Neural progenitor cell (in vitro differentiated cells): ENCODE results near the gene ST3GAL4. TPM values are rescaled to one million over a fixed set of nuclear protein-coding genes. Genes with fewer than 3 reads are reported as not detected.
A peak's percentile ranks its signal among the peaks of the same experiment; 100 is the strongest.
"Not testable (repeated sequence)": the region's sequence is repeated elsewhere in the genome, so short reads cannot be mapped to it uniquely, and the experiment has no call there.

ENCODE experiments used
- DNase-seq: peaks from one replicate; pipeline ENCODE4 v3.0.0-alpha.2; 2016; ENCODE audit warnings: low spot score
- H2AFZ ChIP-seq: fragments of 200-600 bp; sonication (generic); replicated peaks from 2 replicates; pipeline ENCODE4 v1.6.1; 2016; ENCODE audit warnings: antibody characterized with exemption
- H3F3A ChIP-seq: fragments of 200-600 bp; sonication (generic); 2 replicates; pipeline ENCODE4 v1.6.1; 2016; ENCODE audit warnings: antibody characterized with exemption, low read depth
- H3K27ac ChIP-seq: fragments of 200-600 bp; sonication (generic); 2 replicates; pipeline ENCODE4 v1.5.1; 2016; ENCODE audit warnings: mild to moderate bottlenecking
- H3K27me3 ChIP-seq: fragments of 200-600 bp; sonication (generic); 2 replicates; pipeline ENCODE4 v1.6.1; 2016; ENCODE audit warnings: mild to moderate bottlenecking, moderate library complexity
- H3K36me3 ChIP-seq: fragments of 200-600 bp; sonication (generic); 2 replicates; pipeline ENCODE4 v1.5.1; 2016
- H3K4me1 ChIP-seq: fragments of 200-600 bp; sonication (generic); 2 replicates; pipeline ENCODE4 v1.6.1; 2016; ENCODE audit warnings: mixed run types
- H3K4me2 ChIP-seq: fragments of 200-600 bp; sonication (generic); 2 replicates; pipeline ENCODE4 v1.6.1; 2016
- H3K4me3 ChIP-seq: fragments of 200-600 bp; sonication (generic); 2 replicates; pipeline ENCODE4 v1.5.1; 2016
- H3K79me2 ChIP-seq: fragments of 200-600 bp; sonication (generic); 2 replicates; pipeline ENCODE4 v1.6.1; 2016; ENCODE audit warnings: low read depth
- H3K9ac ChIP-seq: fragments of 200-600 bp; sonication (generic); 2 replicates; pipeline ENCODE4 v1.6.1; 2016
- H3K9me3 ChIP-seq: fragments of 200-600 bp; sonication (generic); 2 replicates; pipeline ENCODE4 v1.5.1; 2016; ENCODE audit warnings: low read depth
- H4K20me1 ChIP-seq: fragments of 200-600 bp; sonication (generic); 2 replicates; pipeline ENCODE4 v1.6.1; 2016; ENCODE audit warnings: low read depth
- H3K27ac Mint-ChIP-seq: 3 replicates; pipeline ENCODE4 v1.8.0; 2021; ENCODE audit warnings: mixed read lengths
- H3K27me3 Mint-ChIP-seq: 2 replicates; pipeline ENCODE4 v1.8.0; 2022; ENCODE audit warnings: low read depth, mild to moderate bottlenecking, inconsistent platforms, moderate library complexity, mixed read lengths; ENCODE audit not compliant: insufficient read depth
- H3K36me3 Mint-ChIP-seq: 3 replicates; pipeline ENCODE4 v1.8.0; 2021; ENCODE audit warnings: mixed read lengths
- H3K4me1 Mint-ChIP-seq: 3 replicates; pipeline ENCODE4 v1.8.0; 2021; ENCODE audit warnings: mixed read lengths
- H3K4me3 Mint-ChIP-seq: 3 replicates; pipeline ENCODE4 v1.8.0; 2021; ENCODE audit warnings: mild to moderate bottlenecking, moderate library complexity, mixed read lengths
- H3K9me3 Mint-ChIP-seq: 3 replicates; pipeline ENCODE4 v1.8.0; 2020; ENCODE audit warnings: mixed read lengths
- EZH2 ChIP-seq: fragments of 200-600 bp; sonication (generic); IDR thresholded peaks from 2 replicates; pipeline ENCODE4 v1.6.1; 2017; ENCODE audit warnings: antibody characterized with exemption, mild to moderate bottlenecking, moderate library complexity
- EZH2phosphoT487 ChIP-seq: fragments of 200-600 bp; sonication (generic); IDR thresholded peaks from 2 replicates; pipeline ENCODE4 v1.6.1; 2017; ENCODE audit warnings: antibody characterized with exemption
- total RNA-seq: library from RNA; depleted of rRNA; stranded (reverse); fragments of >200 nt; gene quantifications from 2 replicates; pipeline ENCODE4 v1.2.3, GENCODE V29; 2015; ENCODE audit warnings: low replicate concordance
- TF ChIP-seq, protein P1 (sequence below): fragments of 200-600 bp; sonication (generic); IDR thresholded peaks from 2 replicates; pipeline ENCODE4 v1.5.1; 2017; ENCODE audit warnings: antibody characterized with exemption, mild to moderate bottlenecking

Gene ST3GAL4
- total RNA-seq, 1 donor from 2014 or later: 13.0 TPM

DNA sequence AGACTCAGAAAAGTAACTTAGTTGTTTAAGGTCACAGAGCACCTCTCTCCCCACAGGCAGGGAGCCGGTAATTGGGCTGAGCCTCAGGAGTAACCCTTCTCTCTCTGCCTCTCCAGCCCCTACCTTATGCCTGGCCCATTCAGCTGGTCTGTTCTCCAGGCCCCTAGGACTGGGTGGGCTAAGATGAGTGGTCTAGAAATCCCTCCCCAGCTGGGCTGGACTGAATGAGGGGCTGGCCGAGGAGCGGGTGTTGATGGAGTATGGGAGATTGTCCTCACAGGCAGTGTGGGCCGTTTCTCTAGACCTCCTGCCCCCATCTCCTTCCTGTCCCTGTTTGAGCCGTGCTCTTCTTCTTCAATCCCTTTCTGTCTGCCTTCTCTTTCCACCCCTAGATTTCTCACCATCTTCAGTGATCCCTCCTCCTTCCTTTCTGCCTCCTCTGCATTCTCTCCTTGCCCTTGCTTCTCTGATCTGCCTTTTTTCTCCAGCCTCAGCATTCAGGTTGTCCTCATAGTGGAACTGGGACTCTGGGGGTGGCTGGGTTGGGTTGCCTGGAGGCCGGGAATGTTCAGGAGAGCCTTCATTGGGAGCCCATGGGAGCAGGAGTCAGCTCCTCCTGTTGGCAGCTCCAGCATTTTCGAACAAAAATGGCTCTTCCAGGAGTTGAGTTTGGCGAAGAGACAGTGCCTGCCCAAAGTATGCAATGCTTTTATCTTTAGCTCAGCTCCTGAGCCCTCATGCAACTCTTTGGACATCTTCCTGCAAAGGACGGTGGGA is 7.6 kb downstream of the ST3GAL4 start:
- peak overlapping the region; percentile 65 for H3K4me2 ChIP-seq
- Mint-ChIP-seq H3K27ac (peak overlapping the region; percentile 2), H3K9me3 (no peaks in the 10 kb centered on the region), H3K4me1 (peaks cover 34% of the 10 kb centered on the region), H3K27me3 (peaks cover 6% of the 10 kb centered on the region), H3K4me3 (no peak overlapping the region), H3K36me3 (no peaks in the 10 kb centered on the region)
- H3F3A ChIP-seq: no peaks in the 10 kb centered on the region
- TF ChIP-seq EZH2phosphoT487: no peak
- TF ChIP-seq EZH2: no peak
- TF ChIP-seq, protein P1, sequence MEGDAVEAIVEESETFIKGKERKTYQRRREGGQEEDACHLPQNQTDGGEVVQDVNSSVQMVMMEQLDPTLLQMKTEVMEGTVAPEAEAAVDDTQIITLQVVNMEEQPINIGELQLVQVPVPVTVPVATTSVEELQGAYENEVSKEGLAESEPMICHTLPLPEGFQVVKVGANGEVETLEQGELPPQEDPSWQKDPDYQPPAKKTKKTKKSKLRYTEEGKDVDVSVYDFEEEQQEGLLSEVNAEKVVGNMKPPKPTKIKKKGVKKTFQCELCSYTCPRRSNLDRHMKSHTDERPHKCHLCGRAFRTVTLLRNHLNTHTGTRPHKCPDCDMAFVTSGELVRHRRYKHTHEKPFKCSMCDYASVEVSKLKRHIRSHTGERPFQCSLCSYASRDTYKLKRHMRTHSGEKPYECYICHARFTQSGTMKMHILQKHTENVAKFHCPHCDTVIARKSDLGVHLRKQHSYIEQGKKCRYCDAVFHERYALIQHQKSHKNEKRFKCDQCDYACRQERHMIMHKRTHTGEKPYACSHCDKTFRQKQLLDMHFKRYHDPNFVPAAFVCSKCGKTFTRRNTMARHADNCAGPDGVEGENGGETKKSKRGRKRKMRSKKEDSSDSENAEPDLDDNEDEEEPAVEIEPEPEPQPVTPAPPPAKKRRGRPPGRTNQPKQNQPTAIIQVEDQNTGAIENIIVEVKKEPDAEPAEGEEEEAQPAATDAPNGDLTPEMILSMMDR: no peak
- peaks cover 16% of the 10 kb centered on the region for H4K20me1 ChIP-seq
- no peak overlapping the region for H3K4me3 ChIP-seq
- DNase-seq: no peak
- H3K9me3 ChIP-seq: no peaks in the 10 kb centered on the region
- H3K4me1 ChIP-seq: peaks cover 26% of the 10 kb centered on the region
- H3K36me3 ChIP-seq: no peaks in the 10 kb centered on the region
- no peaks in the 10 kb centered on the region for H3K27me3 ChIP-seq
- no peak overlapping the region for H3K27ac ChIP-seq
- H3K9ac ChIP-seq: no peak overlapping the region
- no peak overlapping the region for H2AFZ ChIP-seq
- H3K79me2 ChIP-seq: no peaks in the 10 kb centered on the region

DNA sequence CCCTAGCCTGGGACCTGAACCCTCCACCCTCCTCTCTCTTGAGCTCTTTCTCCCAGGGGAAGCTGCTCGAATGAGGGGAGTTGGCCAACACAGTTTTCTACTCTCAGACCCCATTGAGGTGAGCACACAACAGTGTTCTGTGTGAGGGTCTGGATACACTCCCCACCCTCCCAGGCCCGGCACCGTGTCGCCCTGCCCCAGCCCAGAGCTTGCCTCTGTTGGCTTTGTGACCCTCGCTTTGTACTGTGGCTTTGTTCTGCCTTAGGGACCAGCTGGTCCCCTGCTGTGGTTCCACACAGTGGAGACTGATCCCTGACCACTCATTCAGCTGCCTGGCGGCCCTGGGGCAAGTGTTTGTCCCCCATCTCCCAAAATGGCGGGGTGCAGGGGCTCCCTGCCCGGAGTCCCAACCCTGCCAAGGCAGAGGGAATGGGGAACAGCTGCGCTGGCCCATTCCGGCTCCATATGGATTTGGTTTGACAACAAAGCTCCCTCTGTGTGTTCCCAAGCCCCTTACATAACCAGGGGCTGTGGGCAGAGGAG is 8.3 kb downstream of the ST3GAL4 start:
- no peaks in the 10 kb centered on the region for H3K79me2 ChIP-seq
- no peak overlapping the region for H2AFZ ChIP-seq
- peaks cover 13% of the 10 kb centered on the region for H4K20me1 ChIP-seq
- H3K9me3 ChIP-seq: no peaks in the 10 kb centered on the region
- peaks cover 32% of the 10 kb centered on the region for H3K4me1 ChIP-seq
- TF ChIP-seq, protein P1: no peak
- TF ChIP-seq EZH2phosphoT487 (no peak), EZH2 (no peak)
- H3K36me3 ChIP-seq: no peaks in the 10 kb centered on the region
- peak; percentile 73 for DNase-seq
- H3K27me3 ChIP-seq: no peaks in the 10 kb centered on the region
- H3F3A ChIP-seq: no peaks in the 10 kb centered on the region
- H3K4me3 ChIP-seq: no peak overlapping the region
- Mint-ChIP-seq H3K9me3 (no peaks in the 10 kb centered on the region), H3K27me3 (peaks cover 3% of the 10 kb centered on the region), H3K27ac (peak overlapping the region; percentile 72), H3K4me1 (peaks cover 34% of the 10 kb centered on the region), H3K36me3 (no peaks in the 10 kb centered on the region), H3K4me3 (no peak overlapping the region)
- peak overlapping the region; percentile 65 for H3K4me2 ChIP-seq
- no peak overlapping the region for H3K27ac ChIP-seq
- H3K9ac ChIP-seq: no peak overlapping the region

GRCh38 chr11:126364735-126365134 is 9.2 kb downstream of the ST3GAL4 start:
- not testable (repeated sequence) for H3F3A ChIP-seq, H3K4me2 ChIP-seq, H3K27ac ChIP-seq, H3K9me3 ChIP-seq, H4K20me1 ChIP-seq, H3K9me3 Mint-ChIP-seq, H3K27me3 Mint-ChIP-seq, H3K4me3 ChIP-seq, H3K27ac Mint-ChIP-seq, H3K9ac ChIP-seq, DNase-seq, H3K36me3 Mint-ChIP-seq, H3K27me3 ChIP-seq, H2AFZ ChIP-seq, H3K36me3 ChIP-seq, H3K4me3 Mint-ChIP-seq, H3K79me2 ChIP-seq
- H3K4me1 Mint-ChIP-seq: peaks cover 28% of the 10 kb centered on the region
- peaks cover 34% of the 10 kb centered on the region for H3K4me1 ChIP-seq

DNA sequence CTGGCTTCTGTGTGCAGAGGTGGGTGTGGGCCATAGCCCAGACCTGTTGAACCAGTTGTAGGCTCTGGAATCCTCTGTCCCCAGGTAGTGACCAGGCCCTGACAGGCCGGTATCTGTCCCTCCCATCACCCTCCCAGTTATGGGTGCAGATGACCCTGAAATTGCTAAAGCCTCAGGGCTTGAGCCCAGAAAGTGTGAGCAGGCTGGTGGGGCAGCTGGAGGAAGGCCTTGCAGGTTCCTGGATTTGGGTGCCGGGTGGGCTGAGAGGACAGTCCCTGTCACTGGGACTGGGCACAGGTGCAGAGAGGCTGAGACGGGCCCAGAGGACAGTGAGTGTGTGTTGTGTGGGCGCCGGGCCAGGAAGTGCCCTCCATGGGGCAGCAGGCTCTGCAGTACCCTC is 10.0 kb downstream of the ST3GAL4 start:
- H3K9ac ChIP-seq: not testable (repeated sequence)
- H3K4me1 ChIP-seq: peaks cover 31% of the 10 kb centered on the region

More for the DNA sequence above, 10.0 kb downstream of the ST3GAL4 start:
- not testable (repeated sequence) for H3K4me2 ChIP-seq, H4K20me1 ChIP-seq, DNase-seq, H3K4me3 ChIP-seq, H3K27ac ChIP-seq, H3K36me3 ChIP-seq, H3K9me3 Mint-ChIP-seq, H3K4me3 Mint-ChIP-seq, H3K9me3 ChIP-seq, H3K27me3 Mint-ChIP-seq, H3K27ac Mint-ChIP-seq, H3K27me3 ChIP-seq, H3F3A ChIP-seq, H3K36me3 Mint-ChIP-seq, H2AFZ ChIP-seq
- H3K4me1 Mint-ChIP-seq: peaks cover 23% of the 10 kb centered on the region
- H3K79me2 ChIP-seq: peaks cover 17% of the 10 kb centered on the region
